HG02840 (cell line): ENCODE measurements around the gene ATXN3.

Experiments used
- ATAC-seq: cut with Tn5 transposase; IDR thresholded peaks from one replicate; pipeline ENCODE4 v1.9.1; 2021; ENCODE audit warnings: mild to moderate bottlenecking, moderate library complexity, moderate number of reproducible peaks; ENCODE audit not compliant: unreplicated experiment, low FRiP score

Gene ATXN3

GRCh38 chr14:92012121-92012748 is 94.1 kb downstream of the ATXN3 start:
- ATAC-seq = no peak

DNA sequence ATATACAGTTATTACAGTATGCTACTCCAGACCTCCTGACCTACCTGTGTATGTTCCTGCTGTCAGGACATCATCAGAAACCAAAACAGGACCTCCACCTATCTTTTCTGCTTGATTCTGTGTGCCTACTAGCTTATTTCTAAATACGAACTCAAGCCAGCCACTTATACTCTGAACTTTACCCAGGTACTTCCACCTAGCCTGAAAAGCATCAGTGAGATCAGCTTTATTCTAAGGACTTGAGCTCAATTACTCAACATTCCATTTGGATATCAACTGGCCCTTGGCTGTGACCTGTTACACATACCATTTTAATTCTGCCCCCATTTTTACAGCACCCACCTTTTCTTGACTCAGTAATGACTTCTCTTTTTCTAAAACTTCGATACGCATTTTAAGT is 95.7 kb downstream of the ATXN3 start:
- no peak for ATAC-seq

DNA sequence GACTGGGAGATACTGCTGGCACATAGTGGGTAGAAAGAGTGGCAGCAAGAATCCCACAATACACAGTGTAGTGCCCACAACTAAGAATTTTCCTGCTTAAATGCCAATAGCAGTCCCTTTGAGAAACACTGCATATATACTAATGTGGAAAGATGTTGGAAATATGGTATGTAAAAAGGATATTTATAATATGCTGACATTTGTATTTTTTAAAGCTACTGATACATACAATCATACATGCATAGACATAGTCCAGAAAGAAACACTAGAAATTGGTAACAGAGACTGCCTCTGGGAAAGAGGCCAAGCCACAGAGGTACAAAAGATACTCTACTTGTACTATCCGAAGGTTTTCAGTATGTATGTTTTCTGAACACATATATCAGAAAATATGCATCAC is 96.8 kb downstream of the ATXN3 start:
- ATAC-seq = no peak
